ENCODE measurements around the gene HOOK1.

- no peak for TF ChIP-seq CTCF (IDR thresholded peaks at IDR 0.05; ENCODE audit: insufficient read depth, low read length, poor library complexity, severe bottlenecking)
- no peak for TF ChIP-seq EZH2phosphoT487 (conservative IDR thresholded peaks at IDR 0.05; ENCODE audit: low read length)
These were observed 1.6 kb downstream of the HOOK1 start for GRCh38 chr1:59816318-59816878.
